ENCODE measurements around the gene XRCC1. TPM values are rescaled to one million over a fixed set of nuclear protein-coding genes. Genes with fewer than 3 reads are reported as not detected.

XRCC1 gene
- polyA plus RNA-seq, 1 donor from 2014 or later = 18.6 TPM

- H2AFZ ChIP-seq (ENCODE audit: low read depth, low read length) = no peak overlapping the region
- no peaks in the 10 kb centered on the region for H3K36me3 ChIP-seq (ENCODE audit: insufficient read depth, low read length)
- H3K9ac ChIP-seq (ENCODE audit: low read length) = no peak overlapping the region
- H3F3A ChIP-seq (ENCODE audit: insufficient read depth, low read length, poor library complexity, severe bottlenecking) = no peaks in the 10 kb centered on the region
- no peaks in the 10 kb centered on the region for H4K20me1 ChIP-seq (ENCODE audit: insufficient read depth)
- no peaks in the 10 kb centered on the region for H3K9me2 ChIP-seq (ENCODE audit: insufficient read depth, low read length)
- TF ChIP-seq EZH2 (IDR thresholded peaks at IDR 0.05; ENCODE audit: borderline replicate concordance, insufficient read depth, low read length, poor library complexity, severe bottlenecking) = no peak
- no peak for TF ChIP-seq SMC3 (conservative IDR thresholded peaks at IDR 0.05; ENCODE audit: poor library complexity)
- no peak for TF ChIP-seq EP300 (conservative IDR thresholded peaks at IDR 0.05; ENCODE audit: poor library complexity, severe bottlenecking)
- TF ChIP-seq MXI1 (conservative IDR thresholded peaks at IDR 0.05; ENCODE audit: poor library complexity, severe bottlenecking) = no peak
- no peak for TF ChIP-seq POLR2AphosphoS5 (IDR thresholded peaks at IDR 0.05)
- TF ChIP-seq TAF1 (IDR thresholded peaks at IDR 0.05; ENCODE audit: low read depth) = no peak
- no peak for TF ChIP-seq CTCF (IDR thresholded peaks at IDR 0.05; ENCODE audit: poor library complexity, severe bottlenecking)
- TF ChIP-seq RAD21 (conservative IDR thresholded peaks at IDR 0.05) = no peak
- no peak for TF ChIP-seq REST (IDR thresholded peaks at IDR 0.05; ENCODE audit: borderline replicate concordance)
- no peaks in the 10 kb centered on the region for H3K27me3 ChIP-seq (ENCODE audit: insufficient read depth, low read depth, low read length)
- no peaks in the 10 kb centered on the region for H3K79me2 ChIP-seq (replicated peaks; ENCODE audit: insufficient read depth, low read length)
- no peak overlapping the region for H3K4me2 ChIP-seq (ENCODE audit: low read length)
- H3K4me3 ChIP-seq (ENCODE audit: low read length) = no peak overlapping the region
- H3K9me3 ChIP-seq (ENCODE audit: low read length) = no peaks in the 10 kb centered on the region
- no peak overlapping the region for H3K27ac ChIP-seq (ENCODE audit: low read length)
Observed at GRCh38 chr19:43552616-43553015, 22.7 kb downstream of the XRCC1 start.

- H4K20me1 ChIP-seq (ENCODE audit: insufficient read depth) = no peaks in the 10 kb centered on the region
- H3K4me3 ChIP-seq (ENCODE audit: low read length) = no peak overlapping the region
- H3K79me2 ChIP-seq (replicated peaks; ENCODE audit: insufficient read depth, low read length) = no peaks in the 10 kb centered on the region
- TF ChIP-seq TAF1 (IDR thresholded peaks at IDR 0.05; ENCODE audit: low read depth) (no peak), RAD21 (conservative IDR thresholded peaks at IDR 0.05) (no peak)
- H3K27ac ChIP-seq (ENCODE audit: low read length) = no peak overlapping the region
- no peaks in the 10 kb centered on the region for H3K9me2 ChIP-seq (ENCODE audit: insufficient read depth, low read length)
- no peaks in the 10 kb centered on the region for H3K9me3 ChIP-seq (ENCODE audit: low read length)
- H3K9ac ChIP-seq (ENCODE audit: low read length) = no peak overlapping the region
- no peaks in the 10 kb centered on the region for H3F3A ChIP-seq (ENCODE audit: insufficient read depth, low read length, poor library complexity, severe bottlenecking)
- no peaks in the 10 kb centered on the region for H3K36me3 ChIP-seq (ENCODE audit: insufficient read depth, low read length)
- H3K4me2 ChIP-seq (ENCODE audit: low read length) = no peak overlapping the region
- no peaks in the 10 kb centered on the region for H3K27me3 ChIP-seq (ENCODE audit: insufficient read depth, low read depth, low read length)
- H2AFZ ChIP-seq (ENCODE audit: low read depth, low read length) = no peak overlapping the region
Observed at GRCh38 chr19:43552198-43552450, 23.2 kb downstream of the XRCC1 start.

All from neural cell (in vitro differentiated cells).